BJ (cell line): ENCODE measurements around the gene GALNT7. TPM values are rescaled to one million over a fixed set of nuclear protein-coding genes. Genes with fewer than 3 reads are reported as not detected.

ENCODE experiments used
- CTCF ChIA-PET: fragments of 350-600 bp; formaldehyde crosslinking; extraction: SDS; loops from one replicate; lab custom pipeline; 2021; ENCODE audit warnings: antibody characterized with exemption, inconsistent platforms; lab: Yijun Ruan, JAX
- POLR2A ChIA-PET: fragments of 300-600 bp; sonication (Branson Sonifier 250); formaldehyde crosslinking; extraction: SDS; loops from one replicate; lab custom pipeline; 2021; ENCODE audit warnings: antibody characterized with exemption; lab: Charles Lee
- DNase-seq: peaks from one replicate; pipeline ENCODE4 v3.0.0-alpha.2; 2011; ENCODE audit warnings: low read depth
- H3K27me3 ChIP-seq: 2 replicates; pipeline ENCODE4 v1.6.0; 2011; ENCODE audit warnings: low read length; ENCODE audit not compliant: control insufficient read depth, insufficient read depth
- H3K36me3 ChIP-seq: 2 replicates; pipeline ENCODE4 v1.5.1; 2011; ENCODE audit warnings: low read length; ENCODE audit not compliant: control insufficient read depth, insufficient read depth
- H3K4me3 ChIP-seq: 2 replicates; pipeline ENCODE4 v1.5.1; 2011; ENCODE audit warnings: low read depth, mild to moderate bottlenecking, control low read depth, low read length
- CTCF ChIP-seq: IDR thresholded peaks from 2 replicates; pipeline ENCODE4 v1.5.1; 2011; ENCODE audit warnings: low read depth, mild to moderate bottlenecking, control low read depth, inconsistent platforms, low read length, moderate library complexity; ENCODE audit not compliant: insufficient read depth
- polyA plus RNA-seq: library from polyadenylated mRNA; depleted of rRNA; stranded (reverse); fragments of >200 nt; gene quantifications from 2 replicates; pipeline ENCODE4 v1.2.3, GENCODE V29; 2011

Gene GALNT7
- polyA plus RNA-seq, 1 experiment = 6.3 TPM

GRCh38 chr4:173289353-173289727 is 120.7 kb downstream of the GALNT7 start:
- ChIA-PET CTCF (interaction anchor here (0.7 to 3.0 kb wide), 6 partner anchors 12 to 265 kb away, joined by 3 to 11 read pairs (median 4); no protein-coding TSS in a partner anchor), POLR2A (no interaction called here)
- no peak for TF ChIP-seq CTCF
- no peak for DNase-seq
- Histone ChIP-seq H3K36me3 (no peaks in the 10 kb centered on the region), H3K4me3 (no peak overlapping the region), H3K27me3 (no peaks in the 10 kb centered on the region)

- CTCF ChIA-PET = interaction anchor here (0.7 to 3.2 kb wide), 5 partner anchors 10 to 279 kb away, joined by 3 to 22 read pairs (median 6); no protein-coding TSS in a partner anchor
- POLR2A ChIA-PET = no interaction called here
- H3K36me3 ChIP-seq = no peaks in the 10 kb centered on the region
- H3K4me3 ChIP-seq = no peak overlapping the region
- H3K27me3 ChIP-seq = no peaks in the 10 kb centered on the region
- TF ChIP-seq CTCF = no peak
- DNase-seq = no peak
Observed at GRCh38 chr4:173291899-173292298, 123.3 kb downstream of the GALNT7 start.

- no peak overlapping the region for H3K4me3 ChIP-seq
- ChIA-PET POLR2A (no interaction called here), CTCF (interaction anchor here (1.9 to 3.2 kb wide), 2 partner anchors 8 to 280 kb away, joined by 7 to 22 read pairs; no protein-coding TSS in a partner anchor)
- no peak for DNase-seq
- H3K27me3 ChIP-seq = no peaks in the 10 kb centered on the region
- H3K36me3 ChIP-seq = no peaks in the 10 kb centered on the region
- no peak for TF ChIP-seq CTCF
Observed at GRCh38 chr4:173293663-173294062, 125.1 kb downstream of the GALNT7 start.

GRCh38 chr4:173294444-173294843 is 125.8 kb downstream of the GALNT7 start:
- POLR2A ChIA-PET = interaction anchor here (0.6 kb wide), 1 partner anchor 14 kb away, joined by 3 read pairs; no protein-coding TSS in a partner anchor
- TF ChIP-seq CTCF = no peak
- Histone ChIP-seq H3K4me3 (no peak overlapping the region), H3K27me3 (no peaks in the 10 kb centered on the region), H3K36me3 (no peaks in the 10 kb centered on the region)
- CTCF ChIA-PET = no interaction called here
- DNase-seq = no peak

GRCh38 chr4:173301518-173302201 is 133.0 kb downstream of the GALNT7 start:
- no peaks in the 10 kb centered on the region for H3K27me3 ChIP-seq
- no peak for DNase-seq

More at GRCh38 chr4:173301518-173302201, 133.0 kb downstream of the GALNT7 start:
- H3K36me3 ChIP-seq = no peaks in the 10 kb centered on the region
- H3K4me3 ChIP-seq = no peak overlapping the region
- ChIA-PET POLR2A (no interaction called here), CTCF (interaction anchor here (0.6 to 2.9 kb wide), 23 partner anchors 8 to 296 kb away, joined by 3 to 24 read pairs (median 4); no protein-coding TSS in a partner anchor)
- TF ChIP-seq CTCF = peak; percentile 65
